Fibroblast of lung (primary cell): ENCODE data around the gene HK2. TPM values are rescaled to one million over a fixed set of nuclear protein-coding genes. Genes with fewer than 3 reads are reported as not detected.

ENCODE experiments used
- DNase-seq, 2 donors: peaks; one replicate each; pipeline versions ENCODE4 v3.0.0 to v3.0.0-alpha.2; 2010; ENCODE audit warnings: low read depth in 2 of 2
- H2AFZ ChIP-seq: 2 replicates; pipeline ENCODE4 v1.5.1; 2012; ENCODE audit warnings: low read length, control low read depth, inconsistent platforms
- H3K27ac ChIP-seq: 2 replicates; pipeline ENCODE4 v1.5.1; 2011; ENCODE audit warnings: low read length, control low read depth; ENCODE audit not compliant: insufficient read depth
- H3K27me3 ChIP-seq: 2 replicates; pipeline ENCODE4 v1.5.1; 2011; ENCODE audit warnings: mild to moderate bottlenecking, low read length; ENCODE audit not compliant: control insufficient read depth, insufficient read depth
- H3K36me3 ChIP-seq: 2 replicates; pipeline ENCODE4 v1.5.1; 2011; ENCODE audit warnings: low read length; ENCODE audit not compliant: control insufficient read depth, insufficient read depth
- H3K4me1 ChIP-seq: 2 replicates; pipeline ENCODE4 v1.5.1; 2011; ENCODE audit warnings: low read length; ENCODE audit not compliant: control insufficient read depth, insufficient read depth; ENCODE audit errors: extremely low read depth
- H3K4me2 ChIP-seq: 2 replicates; pipeline ENCODE4 v1.5.1; 2011; ENCODE audit warnings: low read length, control low read depth; ENCODE audit not compliant: insufficient read depth; ENCODE audit errors: extremely low read depth
- H3K4me3 ChIP-seq, 4 experiments: fragments of 200-600 bp in 1 of 4; sonication (generic) in 1 of 4; replicated peaks in 1 of 4; 2 replicates each; pipeline ENCODE4 v1.5.1; 2011 to 2016; ENCODE audit warnings: low read length in 4 of 4, low read depth in 3 of 4, mild to moderate bottlenecking in 3 of 4, control low read depth in 2 of 4, inconsistent platforms in 1 of 4, mixed read lengths in 1 of 4; ENCODE audit not compliant: insufficient read depth in 1 of 4; ENCODE audit errors: control extremely low read depth in 1 of 4
- H3K79me2 ChIP-seq: 2 replicates; pipeline ENCODE4 v1.5.1; 2012; ENCODE audit warnings: mild to moderate bottlenecking, low read length, inconsistent platforms; ENCODE audit not compliant: control insufficient read depth, insufficient read depth
- H3K9ac ChIP-seq: 2 replicates; pipeline ENCODE4 v1.5.1; 2011; ENCODE audit warnings: mild to moderate bottlenecking, low read length, control low read depth; ENCODE audit not compliant: insufficient read depth
- H3K9me3 ChIP-seq: 2 replicates; pipeline ENCODE4 v1.5.1; 2012; ENCODE audit warnings: low read depth, low read length; ENCODE audit not compliant: control insufficient read depth, insufficient read depth
- H4K20me1 ChIP-seq: 2 replicates; pipeline ENCODE4 v1.5.1; 2011; ENCODE audit warnings: low read length; ENCODE audit not compliant: control insufficient read depth, insufficient read depth; ENCODE audit errors: extremely low read depth
- EZH2 ChIP-seq: IDR thresholded peaks from 2 replicates; pipeline ENCODE4 v1.5.1; 2012; ENCODE audit warnings: low read length, control low read depth, mild to moderate bottlenecking; ENCODE audit errors: missing control alignments
- polyA plus RNA-seq, 2 donors: library from polyadenylated mRNA; depleted of rRNA in 1 of 2; stranded (reverse) in 1 of 2; unstranded in 1 of 2; fragments of >200 nt; gene quantifications; 2 replicates each; pipeline ENCODE4 v1.2.1, GENCODE V29; 2011 to 2012; ENCODE audit warnings: missing spikeins in 1 of 2
- total RNA-seq: library from RNA; depleted of rRNA; stranded (reverse); fragments of >200 nt; gene quantifications from 2 replicates; pipeline ENCODE4 v1.2.1, GENCODE V29; 2014
- TF ChIP-seq, protein P1 (sequence below), 2 donors: IDR thresholded peaks in 1 of 2; conservative IDR thresholded peaks in 1 of 2; 1 replicate in 1 of 2; 2 replicates in 1 of 2; pipeline ENCODE4 v1.5.1; 2011 to 2012; ENCODE audit warnings: low read length in 2 of 2, control low read depth in 1 of 2, inconsistent platforms in 1 of 2, low read depth in 1 of 2, mild to moderate bottlenecking in 1 of 2

Gene HK2
- total and polyA plus RNA-seq, 2 donors (not counting 1 experiment from before 2014, with no cell fraction given): 15.7 to 19.3 TPM

DNA sequence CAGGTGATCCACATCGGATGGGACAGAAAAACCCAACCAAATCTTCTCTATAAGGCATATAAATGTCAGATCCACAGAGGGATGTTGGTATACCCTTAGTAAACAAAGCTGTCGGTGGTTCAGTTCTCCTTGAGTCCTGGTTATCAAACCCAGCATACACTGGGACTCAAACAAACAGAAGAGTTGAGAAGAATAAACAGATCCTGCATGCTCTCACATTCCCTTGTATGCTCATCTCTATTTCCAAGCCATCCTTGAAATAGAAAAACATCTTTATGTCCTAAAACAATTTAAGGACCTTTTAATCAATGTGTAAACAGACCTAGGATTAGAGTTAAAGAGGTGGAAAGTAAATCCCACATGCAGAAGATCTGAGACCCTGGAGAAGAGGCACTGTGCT lies 19.8 kb upstream of the HK2 start:
- Histone ChIP-seq H3K9me3 (no peaks in the 10 kb centered on the region), H3K27me3 (peaks cover 22% of the 10 kb centered on the region), H4K20me1 (no peaks in the 10 kb centered on the region), H2AFZ (no peak overlapping the region), H3K79me2 (no peaks in the 10 kb centered on the region), H3K4me1 (no peaks in the 10 kb centered on the region), H3K36me3 (no peaks in the 10 kb centered on the region), H3K9ac (no peak overlapping the region), H3K4me3 (no peak overlapping the region), H3K27ac (no peak overlapping the region), H3K4me2 (no peak overlapping the region)
- DNase-seq: no peak
- no peak for TF ChIP-seq EZH2
- TF ChIP-seq, protein P1, sequence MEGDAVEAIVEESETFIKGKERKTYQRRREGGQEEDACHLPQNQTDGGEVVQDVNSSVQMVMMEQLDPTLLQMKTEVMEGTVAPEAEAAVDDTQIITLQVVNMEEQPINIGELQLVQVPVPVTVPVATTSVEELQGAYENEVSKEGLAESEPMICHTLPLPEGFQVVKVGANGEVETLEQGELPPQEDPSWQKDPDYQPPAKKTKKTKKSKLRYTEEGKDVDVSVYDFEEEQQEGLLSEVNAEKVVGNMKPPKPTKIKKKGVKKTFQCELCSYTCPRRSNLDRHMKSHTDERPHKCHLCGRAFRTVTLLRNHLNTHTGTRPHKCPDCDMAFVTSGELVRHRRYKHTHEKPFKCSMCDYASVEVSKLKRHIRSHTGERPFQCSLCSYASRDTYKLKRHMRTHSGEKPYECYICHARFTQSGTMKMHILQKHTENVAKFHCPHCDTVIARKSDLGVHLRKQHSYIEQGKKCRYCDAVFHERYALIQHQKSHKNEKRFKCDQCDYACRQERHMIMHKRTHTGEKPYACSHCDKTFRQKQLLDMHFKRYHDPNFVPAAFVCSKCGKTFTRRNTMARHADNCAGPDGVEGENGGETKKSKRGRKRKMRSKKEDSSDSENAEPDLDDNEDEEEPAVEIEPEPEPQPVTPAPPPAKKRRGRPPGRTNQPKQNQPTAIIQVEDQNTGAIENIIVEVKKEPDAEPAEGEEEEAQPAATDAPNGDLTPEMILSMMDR (conservative IDR thresholded peaks at IDR 0.05 in 1 of 2, IDR thresholded peaks at IDR 0.05 in 1 of 2; ENCODE audit: low read depth in 1 of 2, low read length in 2 of 2): no peak

DNA sequence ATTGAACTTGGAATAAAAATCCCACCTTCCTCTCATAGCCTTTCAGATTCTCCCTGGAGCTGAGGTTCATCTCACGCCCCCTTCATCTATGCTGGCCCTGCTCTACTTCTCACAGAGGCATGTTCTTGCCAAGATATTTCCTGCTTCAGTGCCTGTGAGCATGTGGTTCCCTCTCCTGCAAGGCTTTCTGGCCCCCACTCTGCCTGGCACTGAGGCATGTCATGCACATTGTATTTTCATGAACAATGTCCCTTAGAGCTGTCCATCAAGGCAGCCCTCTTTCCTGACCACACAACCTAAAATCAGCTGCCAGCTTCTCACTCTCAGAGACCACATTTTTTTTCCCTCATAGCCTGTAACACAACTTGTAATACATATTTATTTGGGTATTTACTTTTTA lies 18.0 kb upstream of the HK2 start:
- no peak for DNase-seq
- no peak for TF ChIP-seq EZH2
- TF ChIP-seq, protein P1 (conservative IDR thresholded peaks at IDR 0.05 in 1 of 2, IDR thresholded peaks at IDR 0.05 in 1 of 2; ENCODE audit: low read depth in 1 of 2, low read length in 2 of 2): no peak
- H3K27ac ChIP-seq: no peak overlapping the region

DNA sequence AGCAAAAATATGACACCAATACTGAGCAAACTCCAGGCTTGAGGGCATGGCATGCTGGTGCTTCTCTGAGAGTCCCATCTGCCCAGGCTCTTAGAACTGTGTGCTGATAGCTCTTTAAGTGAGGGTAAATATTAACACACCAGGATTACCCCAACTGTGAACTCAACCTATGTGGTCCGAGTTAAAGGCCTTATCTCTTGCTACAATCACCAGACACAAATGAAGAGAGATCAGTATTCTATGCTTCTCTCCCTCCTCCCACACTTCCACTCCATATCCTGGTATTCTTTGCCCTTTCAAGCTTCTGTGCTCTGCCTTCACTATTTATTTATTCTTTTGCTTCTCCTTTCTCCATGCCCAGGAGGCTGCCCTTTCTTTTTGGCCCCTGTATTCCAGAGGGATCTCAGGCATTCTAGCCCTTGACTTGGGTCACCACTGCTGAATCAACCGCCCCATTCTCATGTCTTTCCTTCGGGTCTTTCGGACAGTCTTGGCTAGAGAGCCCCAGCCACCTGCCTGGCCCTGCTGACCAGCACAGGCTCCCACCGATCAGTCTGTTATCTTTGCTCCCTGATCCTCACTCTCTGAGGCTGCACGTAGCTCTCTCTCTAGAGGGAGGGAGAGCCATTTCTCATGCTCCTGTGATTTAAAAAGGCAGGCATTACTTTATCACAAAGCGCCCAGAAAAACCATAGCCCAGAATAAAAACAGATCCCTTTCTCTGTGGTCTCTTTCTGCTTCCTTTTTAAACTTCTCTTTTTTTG lies 17.2 kb upstream of the HK2 start:
- Histone ChIP-seq H2AFZ (no peak overlapping the region), H3K9ac (no peak overlapping the region), H3K9me3 (no peaks in the 10 kb centered on the region), H3K4me1 (no peaks in the 10 kb centered on the region), H3K4me3 (no peak overlapping the region), H3K79me2 (no peaks in the 10 kb centered on the region), H4K20me1 (no peaks in the 10 kb centered on the region), H3K27ac (no peak overlapping the region), H3K4me2 (no peak overlapping the region), H3K27me3 (peaks cover 13% of the 10 kb centered on the region), H3K36me3 (no peaks in the 10 kb centered on the region)
- TF ChIP-seq EZH2: no peak
- DNase-seq: no peak

More for the DNA sequence above, 18.0 kb upstream of the HK2 start:
- H3K79me2 ChIP-seq: no peaks in the 10 kb centered on the region
- H3K4me3 ChIP-seq: no peak overlapping the region
- H3K27me3 ChIP-seq: peaks cover 18% of the 10 kb centered on the region
- no peak overlapping the region for H3K4me2 ChIP-seq
- H3K4me1 ChIP-seq: no peaks in the 10 kb centered on the region
- no peak overlapping the region for H3K9ac ChIP-seq
- no peaks in the 10 kb centered on the region for H3K9me3 ChIP-seq
- H2AFZ ChIP-seq: no peak overlapping the region
- H3K36me3 ChIP-seq: no peaks in the 10 kb centered on the region
- no peaks in the 10 kb centered on the region for H4K20me1 ChIP-seq
